Eye (tissue), 1 donor: ENCODE measurements around the gene CH25H.
"Not testable (repeated sequence)": the region's sequence is repeated elsewhere in the genome, so short reads cannot be mapped to it uniquely, and the experiment has no call there.

Source experiments
- DNase-seq: peaks from one replicate; pipeline ENCODE4 v3.0.0-alpha.2; 2015

Gene CH25H

GRCh38 chr10:89191301-89191700, 15.8 kb downstream of the CH25H start:
- not testable (repeated sequence) for DNase-seq

GRCh38 chr10:89189211-89189734, 17.8 kb downstream of the CH25H start:
- DNase-seq: no peak

- no peak for DNase-seq
Observed at GRCh38 chr10:89185658-89186057, 21.5 kb downstream of the CH25H start.

- no peak for DNase-seq
Observed at GRCh38 chr10:89184638-89185037, 22.5 kb downstream of the CH25H start.

- no peak for DNase-seq
Observed at GRCh38 chr10:89183571-89183970, 23.5 kb downstream of the CH25H start.

- DNase-seq: no peak
Observed at GRCh38 chr10:89182894-89183293, 24.2 kb downstream of the CH25H start.

GRCh38 chr10:89175816-89176215, 31.3 kb downstream of the CH25H start:
- no peak for DNase-seq

GRCh38 chr10:89173075-89173474, 34.0 kb downstream of the CH25H start:
- no peak for DNase-seq

GRCh38 chr10:89171996-89172395, 35.1 kb downstream of the CH25H start:
- no peak for DNase-seq

- DNase-seq: no peak
Observed at GRCh38 chr10:89171263-89171872, 35.7 kb downstream of the CH25H start.

- not testable (repeated sequence) for DNase-seq
Observed at GRCh38 chr10:89168354-89168900, 38.7 kb downstream of the CH25H start.

GRCh38 chr10:89167915-89168314, 39.2 kb downstream of the CH25H start:
- DNase-seq: no peak

GRCh38 chr10:89165923-89166322, 41.2 kb downstream of the CH25H start:
- DNase-seq: no peak

- no peak for DNase-seq
Observed at GRCh38 chr10:89164920-89165319, 42.2 kb downstream of the CH25H start.

- no peak for DNase-seq
Observed at GRCh38 chr10:89164080-89164479, 43.0 kb downstream of the CH25H start.

GRCh38 chr10:89163265-89163995, 43.7 kb downstream of the CH25H start:
- no peak for DNase-seq

GRCh38 chr10:89162596-89162995, 44.5 kb downstream of the CH25H start:
- DNase-seq: no peak

GRCh38 chr10:89160339-89160738, 46.8 kb downstream of the CH25H start:
- DNase-seq: no peak

GRCh38 chr10:89159761-89160160, 47.4 kb downstream of the CH25H start:
- DNase-seq: no peak

GRCh38 chr10:89159316-89159715, 47.8 kb downstream of the CH25H start:
- DNase-seq: no peak

- DNase-seq: no peak
Observed at GRCh38 chr10:89158446-89158845, 48.7 kb downstream of the CH25H start.

GRCh38 chr10:89156161-89156835, 50.8 kb downstream of the CH25H start:
- no peak for DNase-seq
